Muscle layer of colon (tissue), 2 donors: Measurements from ENCODE around the gene MYO16.

Source experiments
- H3K27ac ChIP-seq: one replicate; pipeline ENCODE4 v1.7.0; 2013; ENCODE audit warnings: low read depth, mild to moderate bottlenecking, low read length, moderate library complexity
- H3K27me3 ChIP-seq, 2 donors: one replicate each; pipeline ENCODE4 v1.7.0; 2013; ENCODE audit warnings: low read length in 2 of 2, mild to moderate bottlenecking in 2 of 2; ENCODE audit not compliant: insufficient read depth in 2 of 2, control insufficient read depth in 1 of 2
- H3K36me3 ChIP-seq: one replicate; pipeline ENCODE4 v1.7.0; 2013; ENCODE audit warnings: mild to moderate bottlenecking, low read length; ENCODE audit not compliant: insufficient read depth
- H3K4me1 ChIP-seq: one replicate; pipeline ENCODE4 v1.7.0; 2013; ENCODE audit warnings: mild to moderate bottlenecking, low read length; ENCODE audit not compliant: insufficient read depth
- H3K4me3 ChIP-seq, 2 donors: one replicate each; pipeline ENCODE4 v1.7.0; 2013; ENCODE audit warnings: low read length in 2 of 2, low read depth in 1 of 2, mild to moderate bottlenecking in 1 of 2, moderate library complexity in 1 of 2
- H3K9ac ChIP-seq: one replicate; pipeline ENCODE4 v1.7.0; 2013; ENCODE audit warnings: low read length
- H3K9me3 ChIP-seq: one replicate; pipeline ENCODE4 v1.7.0; 2013; ENCODE audit warnings: mild to moderate bottlenecking, low read length
- donor health status: abdominal sarcoma.
- donor health status: Adenocarcinoma of cecum.

Gene MYO16

DNA sequence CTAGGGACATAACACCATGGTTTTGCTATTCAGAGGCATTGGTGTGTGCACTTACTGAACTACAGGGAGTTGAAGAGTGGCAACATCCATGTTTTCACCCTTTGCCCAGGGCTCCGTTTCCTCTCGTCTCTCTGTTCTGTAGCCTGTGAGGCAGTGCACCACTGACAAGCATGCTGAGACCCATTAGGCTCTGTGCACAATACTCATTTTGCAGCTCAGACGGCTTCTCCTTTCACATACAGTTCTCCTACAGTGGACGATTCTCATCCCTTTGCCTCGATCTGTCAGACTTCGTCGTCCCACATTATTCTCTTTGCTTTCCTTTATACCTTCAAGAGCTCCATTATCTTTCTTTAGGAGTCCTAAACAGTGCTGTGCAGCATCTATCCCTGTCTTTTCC is 403.7 kb downstream of the MYO16 start:
- no peaks in the 10 kb centered on the region for H3K36me3 ChIP-seq

DNA sequence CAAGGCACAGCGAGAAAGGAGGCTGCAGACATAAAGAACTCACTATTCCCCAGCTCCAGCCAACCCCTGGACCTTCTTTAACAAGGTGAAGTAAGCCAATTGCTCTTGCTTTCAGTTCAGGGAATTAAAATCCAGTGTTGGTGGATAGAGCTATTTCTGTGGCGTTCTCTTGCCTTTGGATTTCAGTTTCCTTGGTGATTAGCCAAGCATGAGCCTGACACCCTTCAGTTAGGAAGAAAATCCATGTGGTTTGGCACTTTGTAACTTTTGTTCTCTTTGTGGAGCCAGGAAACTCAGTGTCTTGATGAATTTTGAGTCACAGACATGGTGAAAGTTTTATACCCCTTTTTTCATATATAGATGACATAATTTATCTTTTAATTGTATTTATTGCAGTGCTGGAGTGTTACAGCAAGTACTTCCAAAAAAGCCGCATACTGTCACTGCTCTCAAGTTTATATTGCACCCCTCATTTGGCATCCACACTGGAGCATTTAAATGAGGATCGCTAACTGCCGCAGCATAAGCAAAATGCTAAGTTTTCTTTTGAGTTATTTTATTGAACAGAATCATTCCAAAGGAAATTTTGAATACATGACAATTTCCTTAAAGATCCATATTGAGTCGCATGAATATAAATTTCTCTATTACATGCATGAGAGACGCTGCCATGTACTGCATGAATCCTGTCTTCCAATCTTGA is 406.8 kb downstream of the MYO16 start:
- no peaks in the 10 kb centered on the region for H3K4me1 ChIP-seq
- H3K9ac ChIP-seq: no peak overlapping the region
- no peaks in the 10 kb centered on the region for H3K36me3 ChIP-seq
- no peaks in the 10 kb centered on the region for H3K9me3 ChIP-seq
- H3K4me3 ChIP-seq: no peak overlapping the region
- no peak overlapping the region for H3K27ac ChIP-seq
- H3K27me3 ChIP-seq: no peaks in the 10 kb centered on the region

More for the DNA sequence above, 403.7 kb downstream of the MYO16 start:
- H3K9ac ChIP-seq: no peak overlapping the region
- H3K4me1 ChIP-seq: no peaks in the 10 kb centered on the region
- no peak overlapping the region for H3K27ac ChIP-seq
- H3K4me3 ChIP-seq: no peak overlapping the region
- H3K9me3 ChIP-seq: no peaks in the 10 kb centered on the region
- no peaks in the 10 kb centered on the region for H3K27me3 ChIP-seq

DNA sequence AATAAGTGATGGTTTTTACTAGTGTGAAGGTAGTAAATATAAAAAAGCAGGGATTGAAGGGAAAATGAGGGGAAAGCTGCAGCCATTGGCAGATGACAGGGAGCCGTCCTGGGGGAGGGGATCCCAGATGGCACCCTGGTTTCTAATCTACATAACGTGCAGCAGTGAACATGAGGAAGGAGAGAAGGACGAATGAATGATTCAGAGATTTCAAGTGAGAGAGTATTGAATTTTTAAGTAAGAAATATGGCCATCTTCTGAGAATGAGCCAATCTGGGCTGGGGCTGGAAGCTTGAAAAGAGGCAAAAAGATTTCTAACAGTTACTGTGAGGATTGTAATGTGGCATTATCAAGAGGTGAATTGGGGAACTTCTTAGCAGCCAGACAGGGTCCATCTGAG is 414.2 kb downstream of the MYO16 start:
- no peaks in the 10 kb centered on the region for H3K27me3 ChIP-seq
- H3K4me1 ChIP-seq: no peaks in the 10 kb centered on the region
- no peak overlapping the region for H3K4me3 ChIP-seq
- H3K27ac ChIP-seq: no peak overlapping the region
- H3K9me3 ChIP-seq: no peaks in the 10 kb centered on the region
- no peak overlapping the region for H3K9ac ChIP-seq
- no peaks in the 10 kb centered on the region for H3K36me3 ChIP-seq

DNA sequence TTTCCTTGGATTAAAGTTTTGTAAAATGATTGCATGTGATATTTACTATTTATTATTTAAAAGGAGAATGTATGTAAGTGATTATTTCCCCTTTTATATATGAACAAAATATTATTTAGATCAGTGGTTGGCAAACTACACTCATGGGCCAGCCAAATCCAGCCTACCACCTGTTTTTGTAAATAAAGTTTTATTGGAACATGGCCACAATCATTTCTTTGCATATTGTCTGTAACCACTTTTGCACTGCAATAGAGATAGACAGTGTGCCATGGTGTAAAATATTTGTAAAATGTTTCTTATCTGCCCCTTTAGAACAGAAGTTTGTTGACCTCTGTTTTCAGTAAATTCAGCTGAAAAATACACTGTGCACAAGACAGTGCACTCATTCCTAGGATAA is 426.4 kb downstream of the MYO16 start:
- no peaks in the 10 kb centered on the region for H3K4me1 ChIP-seq
- no peaks in the 10 kb centered on the region for H3K27me3 ChIP-seq
- no peak overlapping the region for H3K27ac ChIP-seq
- H3K9me3 ChIP-seq: no peaks in the 10 kb centered on the region
- no peak overlapping the region for H3K4me3 ChIP-seq
- no peaks in the 10 kb centered on the region for H3K36me3 ChIP-seq
- H3K9ac ChIP-seq: no peak overlapping the region

DNA sequence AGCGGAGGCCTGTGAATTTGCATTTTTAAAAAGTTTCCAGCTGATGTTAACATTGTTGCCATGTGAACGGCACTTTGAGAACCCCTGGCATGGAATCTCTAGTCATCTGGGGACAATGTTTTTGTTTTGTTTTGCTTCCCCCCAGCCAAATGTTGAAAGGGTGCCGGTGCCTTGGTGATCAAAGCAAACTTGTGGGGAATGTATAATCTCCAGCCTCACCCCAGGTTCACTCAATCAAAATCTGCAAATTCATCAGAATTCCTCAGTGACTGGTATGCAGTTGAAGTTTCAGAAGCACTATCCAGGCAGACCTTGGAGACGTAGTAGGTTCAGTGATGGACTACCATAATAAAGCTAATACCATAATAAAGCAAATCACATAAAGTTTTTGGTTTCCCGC is 428.7 kb downstream of the MYO16 start:
- Histone ChIP-seq H3K4me1 (no peaks in the 10 kb centered on the region), H3K27ac (no peak overlapping the region), H3K36me3 (no peaks in the 10 kb centered on the region), H3K27me3 (no peaks in the 10 kb centered on the region), H3K9me3 (no peaks in the 10 kb centered on the region), H3K9ac (no peak overlapping the region), H3K4me3 (no peak overlapping the region)

DNA sequence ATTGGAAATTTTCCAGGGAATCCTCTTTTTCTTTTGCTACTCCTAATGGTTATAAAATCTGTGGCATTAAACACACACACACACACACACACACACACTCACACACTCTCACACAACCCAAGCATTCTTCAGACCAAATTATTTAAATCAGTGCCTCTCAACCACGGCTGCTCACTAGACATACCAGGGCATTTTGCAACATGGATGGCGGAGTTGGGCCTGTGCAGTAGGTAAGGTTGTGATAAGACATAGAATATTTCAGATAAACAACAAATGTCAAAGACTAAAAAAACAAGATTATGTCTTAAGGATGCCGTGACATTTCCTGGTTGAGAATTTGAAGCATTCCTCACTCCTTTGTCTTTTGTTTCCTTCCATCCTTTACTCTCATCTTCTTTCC is 443.1 kb downstream of the MYO16 start:
- H3K36me3 ChIP-seq: no peaks in the 10 kb centered on the region
- no peak overlapping the region for H3K4me3 ChIP-seq
- no peaks in the 10 kb centered on the region for H3K27me3 ChIP-seq
- no peak overlapping the region for H3K9ac ChIP-seq
- no peaks in the 10 kb centered on the region for H3K4me1 ChIP-seq
- no peak overlapping the region for H3K27ac ChIP-seq
- no peaks in the 10 kb centered on the region for H3K9me3 ChIP-seq

DNA sequence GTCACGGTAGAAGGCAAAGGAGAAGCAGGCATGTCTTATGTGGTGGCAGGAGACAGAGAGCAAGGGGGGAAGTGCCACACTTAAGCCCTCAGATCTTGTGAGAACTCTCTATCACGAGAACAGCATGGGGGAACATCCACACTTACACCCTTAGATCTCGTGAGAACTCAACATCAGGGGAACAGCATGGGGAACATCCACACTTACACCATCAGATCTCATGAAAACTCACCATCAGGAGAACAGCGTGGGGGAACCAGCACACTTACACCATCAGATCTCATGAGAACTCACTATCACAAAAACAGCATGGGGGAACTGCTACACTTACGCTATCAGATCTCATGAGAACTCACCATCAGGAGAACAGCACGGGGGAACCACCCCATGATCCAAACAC is 445.0 kb downstream of the MYO16 start:
- H3K27ac ChIP-seq: no peak overlapping the region
- H3K27me3 ChIP-seq: no peaks in the 10 kb centered on the region
- H3K36me3 ChIP-seq: no peaks in the 10 kb centered on the region
- H3K4me1 ChIP-seq: no peaks in the 10 kb centered on the region
- H3K9me3 ChIP-seq: no peaks in the 10 kb centered on the region
- H3K4me3 ChIP-seq: no peak overlapping the region
- no peak overlapping the region for H3K9ac ChIP-seq

DNA sequence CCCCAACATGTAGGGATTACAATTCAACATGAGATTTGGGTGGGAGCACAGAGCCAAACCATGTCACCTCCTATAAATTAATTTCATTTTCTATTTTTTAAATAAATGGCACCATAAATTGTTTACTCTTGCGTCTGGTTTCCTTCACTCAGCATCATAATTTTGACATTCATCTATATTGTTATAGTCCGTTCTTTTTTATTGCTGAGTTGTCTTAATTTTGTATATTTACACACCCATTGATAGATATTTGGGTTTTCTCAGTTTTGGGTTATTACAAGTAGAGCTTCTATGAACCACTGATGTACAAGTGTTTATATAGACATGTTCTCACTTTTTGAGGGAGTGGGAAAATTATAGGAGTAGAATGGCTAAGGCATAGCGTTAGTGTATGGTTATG is 445.4 kb downstream of the MYO16 start:
- no peak overlapping the region for H3K4me3 ChIP-seq
- H3K9ac ChIP-seq: no peak overlapping the region
- H3K36me3 ChIP-seq: no peaks in the 10 kb centered on the region
- H3K4me1 ChIP-seq: no peaks in the 10 kb centered on the region
- no peaks in the 10 kb centered on the region for H3K9me3 ChIP-seq
- no peak overlapping the region for H3K27ac ChIP-seq
- no peaks in the 10 kb centered on the region for H3K27me3 ChIP-seq

DNA sequence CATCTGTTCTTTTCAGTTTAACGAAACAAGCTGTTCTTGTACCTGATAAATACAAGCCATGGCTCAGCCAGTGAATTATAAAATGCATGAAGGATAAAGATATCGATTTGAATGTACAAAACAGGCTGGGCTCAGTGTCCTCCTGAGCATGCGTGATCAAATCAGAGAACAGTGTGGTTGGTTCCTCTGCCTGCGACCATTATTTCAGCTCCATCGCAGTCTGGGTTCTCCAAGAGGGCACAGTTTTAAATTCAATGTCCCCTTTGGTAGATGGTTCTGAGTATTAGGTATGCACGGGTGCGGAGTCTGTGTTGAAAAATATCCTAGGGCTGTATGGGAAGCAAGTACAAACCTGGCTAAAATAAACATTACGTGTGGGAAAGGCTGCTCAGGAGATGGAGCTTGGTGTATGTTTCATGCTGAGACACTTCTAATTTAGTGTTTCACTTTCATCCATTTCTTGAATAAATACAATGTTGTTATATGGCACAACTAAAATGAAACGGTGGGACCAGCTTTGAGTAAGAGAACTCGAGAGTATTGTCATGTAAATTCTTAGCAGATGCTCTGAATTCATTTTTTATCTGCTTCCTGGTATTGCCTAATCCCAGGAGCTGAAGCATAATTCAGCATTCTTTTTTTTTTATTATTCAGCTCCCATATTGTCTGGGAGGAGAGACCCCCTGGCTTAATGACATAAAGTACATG is 458.7 kb downstream of the MYO16 start:
- no peaks in the 10 kb centered on the region for H3K9me3 ChIP-seq
- H3K27ac ChIP-seq: no peak overlapping the region
- no peaks in the 10 kb centered on the region for H3K27me3 ChIP-seq
- H3K4me3 ChIP-seq: no peak overlapping the region
- no peaks in the 10 kb centered on the region for H3K36me3 ChIP-seq
- no peaks in the 10 kb centered on the region for H3K4me1 ChIP-seq
- no peak overlapping the region for H3K9ac ChIP-seq

DNA sequence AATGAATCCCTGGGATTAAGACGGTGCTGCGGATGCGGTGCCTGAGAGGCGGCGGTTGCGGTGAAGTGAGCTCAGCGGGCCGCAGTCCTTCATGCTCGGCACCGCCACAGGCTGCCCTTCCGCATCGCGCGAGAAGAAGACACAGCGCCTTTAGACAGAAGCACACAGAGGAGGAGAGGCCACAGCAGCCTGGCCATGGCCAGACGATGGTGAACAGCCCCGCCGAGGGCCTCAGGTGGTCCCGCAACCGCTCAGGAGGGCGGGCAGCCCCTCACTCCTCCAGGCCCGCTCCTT is 459.2 kb downstream of the MYO16 start:
- H3K4me1 ChIP-seq: no peaks in the 10 kb centered on the region
- H3K4me3 ChIP-seq: no peak overlapping the region
- no peaks in the 10 kb centered on the region for H3K27me3 ChIP-seq
- H3K9me3 ChIP-seq: no peaks in the 10 kb centered on the region
- no peak overlapping the region for H3K9ac ChIP-seq
- no peaks in the 10 kb centered on the region for H3K36me3 ChIP-seq
- H3K27ac ChIP-seq: no peak overlapping the region

DNA sequence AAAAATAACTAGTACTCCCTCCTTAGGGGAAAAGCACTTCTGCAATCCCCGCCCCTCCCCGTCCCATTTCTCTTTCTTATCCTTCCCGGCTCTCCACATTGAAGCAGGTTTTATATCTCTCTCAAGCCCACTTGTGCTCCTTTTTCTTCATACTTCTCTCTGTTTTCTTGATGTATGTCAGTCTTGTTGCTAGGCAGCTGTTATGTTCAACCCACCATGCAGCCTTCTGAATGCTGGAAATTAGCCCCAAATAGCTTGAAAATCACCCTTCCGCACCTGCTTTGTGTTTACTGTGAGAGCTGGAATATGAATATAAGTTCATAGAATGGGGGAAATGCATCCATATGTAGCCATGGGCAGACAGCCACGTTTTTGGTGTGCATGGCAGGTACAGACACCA is 461.4 kb downstream of the MYO16 start:
- Histone ChIP-seq H3K4me3 (no peak overlapping the region), H3K27me3 (no peaks in the 10 kb centered on the region), H3K9me3 (no peaks in the 10 kb centered on the region), H3K27ac (no peak overlapping the region), H3K36me3 (no peaks in the 10 kb centered on the region), H3K9ac (no peak overlapping the region), H3K4me1 (no peaks in the 10 kb centered on the region)

DNA sequence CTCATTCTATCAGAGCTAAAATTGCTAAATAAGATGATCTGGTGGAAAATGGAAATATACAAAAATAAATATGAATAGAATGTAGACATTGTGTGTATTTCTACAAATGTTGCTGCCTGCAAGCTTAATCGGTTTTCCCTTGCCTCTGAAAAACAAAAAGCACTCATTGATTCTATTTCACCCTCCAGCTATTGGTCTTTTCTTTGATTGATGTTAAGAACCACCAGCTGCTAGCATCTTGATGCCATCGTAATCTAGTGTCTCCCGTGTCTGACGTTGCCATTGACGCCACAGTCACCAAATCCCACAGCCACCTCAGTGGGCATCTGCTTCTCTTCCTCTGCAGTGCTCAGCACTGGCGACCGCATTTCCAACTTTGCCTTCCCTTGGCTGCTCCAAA is 461.8 kb downstream of the MYO16 start:
- no peaks in the 10 kb centered on the region for H3K36me3 ChIP-seq
- no peaks in the 10 kb centered on the region for H3K27me3 ChIP-seq
- no peaks in the 10 kb centered on the region for H3K4me1 ChIP-seq
- no peak overlapping the region for H3K9ac ChIP-seq
- H3K9me3 ChIP-seq: no peaks in the 10 kb centered on the region
- H3K27ac ChIP-seq: no peak overlapping the region
- H3K4me3 ChIP-seq: no peak overlapping the region
